Hypothalamus (tissue), 51 donors: ENCODE data around the gene CTBP1.

Experiments used
- DNase-seq, 51 donors: peaks; one replicate each; lab custom pipeline; 2025; lab: John Stamatoyannopoulos, UW

Gene CTBP1

DNA sequence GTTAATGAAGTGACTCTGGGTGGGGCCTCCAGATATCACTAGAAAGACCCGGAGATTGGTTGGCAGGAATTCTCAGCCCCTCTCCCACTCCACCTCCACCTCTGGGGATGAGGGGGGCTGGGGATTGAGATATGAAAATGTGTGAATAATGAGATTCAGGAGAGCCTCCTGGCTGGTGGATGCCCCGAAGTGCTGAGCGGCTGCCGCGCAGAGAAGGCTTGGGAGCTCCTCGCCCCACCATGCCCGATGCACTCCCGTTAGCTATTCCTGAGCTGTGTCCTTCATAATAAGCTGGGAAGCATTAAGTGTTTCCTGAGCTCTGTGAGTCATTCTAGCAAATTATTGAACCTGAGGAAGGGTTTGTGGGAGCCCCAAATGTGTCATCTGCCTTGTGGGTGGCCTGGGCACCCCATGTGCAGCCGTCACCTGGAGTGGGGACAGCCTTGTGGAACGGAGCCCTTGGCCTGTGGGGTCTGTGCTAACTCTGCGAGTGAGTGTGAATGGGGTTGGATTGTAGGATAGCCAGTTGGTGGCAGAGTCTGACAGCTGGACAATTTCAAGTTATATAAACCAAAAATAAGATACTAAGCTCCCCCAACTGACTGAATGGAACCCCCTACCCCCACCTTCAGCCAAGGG lies 36.3 kb upstream of the CTBP1 start:
- no peak for DNase-seq

- DNase-seq = no peak
Observed at GRCh38 chr4:1283711-1284110, 34.8 kb upstream of the CTBP1 start.

DNA sequence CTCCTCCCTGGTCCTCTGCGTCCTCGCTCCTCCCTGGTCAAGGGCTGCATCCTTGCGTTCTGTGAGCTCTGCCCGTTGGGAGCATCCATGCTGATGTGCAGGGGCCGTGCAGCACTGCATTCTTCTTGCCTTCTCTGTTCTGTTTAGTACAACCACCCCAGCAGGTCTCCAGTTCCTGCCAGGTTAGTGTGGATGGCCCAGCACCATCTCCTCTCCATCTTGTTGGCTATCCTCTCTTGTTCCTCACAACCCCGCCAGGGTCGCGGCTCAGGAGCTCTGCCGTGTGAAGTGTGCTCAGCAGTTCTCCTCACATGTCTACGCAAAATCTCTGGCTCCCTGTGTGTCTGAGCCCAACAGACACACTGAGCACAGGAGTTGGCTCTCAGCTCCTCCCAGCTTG lies 30.3 kb upstream of the CTBP1 start:
- no peak for DNase-seq

DNA sequence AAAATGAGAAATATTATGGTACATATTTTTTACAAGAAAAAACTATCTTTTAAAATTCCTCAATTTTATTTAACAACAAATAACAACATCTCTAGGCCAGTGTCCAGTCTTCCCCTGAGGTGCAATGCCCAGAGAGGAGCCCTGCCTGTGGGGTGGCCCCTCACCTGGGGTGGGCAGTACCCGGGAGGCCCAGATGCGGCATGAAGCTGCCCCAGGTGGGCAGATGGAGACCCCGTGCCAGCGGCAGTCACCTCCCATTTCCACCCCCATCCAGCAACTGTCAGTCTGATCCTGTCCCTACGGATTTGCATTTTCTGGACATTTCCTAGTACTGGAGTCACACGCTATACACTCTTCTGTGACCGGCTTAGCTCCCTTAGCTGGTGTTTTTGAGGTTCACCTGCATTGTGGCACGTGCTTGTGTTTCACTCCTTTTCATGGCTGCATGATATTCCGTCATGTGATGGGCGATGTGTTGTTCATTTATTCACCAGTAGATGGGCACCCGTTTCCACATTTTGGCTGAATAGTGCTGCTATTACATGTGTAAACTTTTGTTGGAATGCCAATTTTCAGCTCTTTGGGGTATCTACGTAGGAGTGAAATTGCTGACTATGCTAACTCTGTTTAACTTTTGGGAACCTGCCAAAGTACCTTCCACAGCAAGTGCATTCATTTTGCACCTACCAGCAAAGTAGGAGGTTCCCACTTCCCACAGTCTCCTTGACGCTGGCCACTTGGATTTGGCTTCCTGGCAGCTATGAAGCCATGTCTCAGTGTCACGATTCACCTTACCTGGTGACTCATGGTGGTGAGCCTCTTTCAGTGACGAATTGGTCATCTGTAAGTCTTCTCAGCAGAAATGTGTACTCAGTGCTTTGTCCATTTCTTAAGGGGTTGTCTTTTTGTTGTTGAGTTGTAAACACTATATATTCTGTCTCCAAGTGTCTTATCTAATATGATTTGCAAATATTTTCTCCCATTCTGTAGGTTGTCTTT lies 29.0 kb upstream of the CTBP1 start:
- no peak for DNase-seq

GRCh38 chr4:1276984-1277383 lies 28.1 kb upstream of the CTBP1 start:
- DNase-seq = no peak

DNA sequence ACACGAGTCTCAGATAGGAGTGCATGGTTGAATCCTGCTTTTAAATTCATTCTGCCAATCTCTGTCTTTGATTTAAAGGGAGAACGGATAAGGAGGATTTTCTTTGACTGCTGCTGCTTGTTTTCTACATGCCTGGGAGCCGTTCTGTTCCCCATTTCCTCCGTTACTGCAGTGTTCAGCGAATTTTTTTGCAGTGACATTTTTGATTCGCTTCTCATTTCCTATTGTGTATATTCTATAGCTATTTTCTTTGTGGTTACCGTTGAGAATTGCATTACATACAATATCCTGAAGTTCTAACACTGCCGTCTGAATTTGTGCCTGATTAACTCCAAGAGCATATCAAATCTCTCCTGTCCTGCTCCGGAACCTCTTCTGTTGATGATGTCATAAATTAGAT lies 25.9 kb upstream of the CTBP1 start:
- no peak for DNase-seq

- no peak for DNase-seq
Observed at GRCh38 chr4:1271686-1272085, 22.8 kb upstream of the CTBP1 start.

- no peak for DNase-seq
Observed at GRCh38 chr4:1269209-1269608, 20.3 kb upstream of the CTBP1 start.

DNA sequence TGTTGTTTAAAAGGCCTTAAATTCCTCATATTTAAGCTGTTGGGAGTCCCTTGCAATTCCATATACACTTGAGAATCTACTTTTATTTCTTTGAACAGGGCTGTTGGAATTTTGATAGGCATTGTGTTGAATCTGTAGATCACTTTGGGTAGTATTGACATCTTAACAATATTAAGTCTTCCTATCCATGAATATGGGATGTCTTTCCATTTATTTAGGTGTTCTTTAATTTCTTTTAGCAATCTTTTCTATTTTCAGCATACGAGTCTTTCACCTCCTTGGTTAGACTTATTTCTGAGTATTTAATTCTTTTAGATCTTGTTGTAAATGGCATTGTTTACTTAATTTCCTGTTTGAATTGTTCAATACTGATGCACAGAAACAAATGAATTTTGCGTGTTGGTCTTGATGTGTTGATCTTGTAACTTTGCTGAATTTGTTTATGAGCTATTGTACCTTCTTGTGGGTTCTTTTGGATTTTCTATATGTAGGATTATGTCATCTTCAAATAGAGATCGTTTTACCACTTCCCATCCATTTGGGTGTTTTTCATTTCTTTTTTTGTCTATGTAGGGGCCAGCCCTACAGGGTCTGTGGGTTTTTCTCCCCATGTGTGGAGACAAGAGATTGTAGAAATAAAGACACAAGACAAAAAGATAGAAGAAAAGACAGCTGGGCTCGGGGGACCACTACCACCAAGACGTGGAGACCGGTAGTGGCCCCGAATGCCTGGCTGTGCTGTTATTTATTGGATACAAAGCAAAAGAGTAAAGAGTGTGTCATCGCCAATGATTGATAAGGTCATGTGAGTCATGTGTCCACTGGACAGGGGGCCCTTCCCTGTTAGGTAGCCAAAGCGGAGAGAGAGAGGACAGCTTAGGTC lies 18.2 kb upstream of the CTBP1 start:
- no peak for DNase-seq

DNA sequence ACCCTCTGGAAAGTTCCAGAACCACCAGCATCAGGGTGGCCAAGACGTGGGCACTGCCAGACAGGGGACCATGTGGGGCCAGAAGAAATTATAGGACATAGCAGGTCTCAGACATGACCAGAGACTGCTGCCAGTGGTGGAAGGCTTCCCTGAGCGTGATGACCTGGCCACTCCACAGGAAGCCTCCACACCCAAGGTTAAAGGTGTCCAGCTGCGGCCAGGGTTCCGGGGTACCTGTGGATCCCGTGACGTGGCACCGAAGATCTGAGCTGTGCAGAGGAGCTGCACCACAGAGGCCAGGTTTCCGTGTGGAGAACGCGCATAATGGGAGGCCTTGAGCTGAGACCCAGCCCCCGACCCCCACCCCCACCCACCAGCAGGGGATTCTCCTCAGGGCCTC lies 16.4 kb upstream of the CTBP1 start:
- DNase-seq = no peak

DNA sequence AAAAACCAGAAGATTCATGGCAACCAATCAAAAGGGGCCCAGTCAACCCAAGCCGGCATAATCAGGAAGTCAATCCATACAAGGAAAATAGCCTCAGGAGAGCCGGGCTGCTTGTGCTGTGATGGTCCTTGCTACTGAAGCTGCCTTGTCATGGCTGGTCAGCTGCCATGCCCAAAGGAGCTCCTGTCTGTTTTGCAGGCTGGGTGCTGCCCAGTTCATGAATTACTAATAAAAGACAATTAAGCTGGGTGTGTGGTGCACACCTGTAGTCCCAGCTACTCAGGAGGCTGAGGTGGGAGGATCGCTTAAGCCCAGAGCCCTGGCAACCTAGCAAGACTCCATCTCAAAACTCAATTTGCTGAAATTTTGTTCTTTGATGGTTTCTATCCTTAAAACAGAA lies 16.0 kb upstream of the CTBP1 start:
- DNase-seq = no peak

- no peak for DNase-seq
Observed at GRCh38 chr4:1261107-1261928, 12.4 kb upstream of the CTBP1 start.

DNA sequence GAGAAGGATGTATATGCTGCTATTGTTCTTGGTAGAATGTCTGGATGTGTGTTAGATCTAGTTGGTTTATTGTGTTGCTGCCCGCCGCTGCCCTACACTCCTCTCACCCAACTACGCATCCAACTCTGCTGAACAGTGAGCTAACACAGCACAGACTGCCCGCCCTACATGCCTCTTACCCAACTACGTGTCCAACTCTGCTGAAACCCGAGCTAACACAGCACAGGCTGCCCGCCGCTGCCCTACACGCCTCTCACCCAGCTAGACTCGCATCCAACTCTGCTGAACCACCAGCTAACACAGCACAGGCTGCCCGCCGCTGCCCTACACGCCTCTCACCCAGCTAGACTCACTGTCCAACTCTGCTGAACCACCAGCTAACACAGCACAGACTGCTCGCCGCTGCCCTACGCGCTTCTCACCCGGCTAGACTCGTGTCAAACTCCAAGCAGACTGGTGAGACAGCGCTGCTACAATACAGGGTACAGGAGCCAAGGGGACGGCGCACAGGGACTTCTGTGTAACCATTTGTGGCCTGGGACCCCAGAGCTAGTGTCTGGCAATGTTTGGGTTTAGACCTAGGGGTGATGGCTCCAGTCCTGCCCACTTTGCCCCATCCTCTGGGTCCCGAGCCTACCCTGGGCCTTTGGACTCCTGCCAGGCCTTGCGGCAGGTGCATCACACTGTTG lies 11.6 kb upstream of the CTBP1 start:
- no peak for DNase-seq

DNA sequence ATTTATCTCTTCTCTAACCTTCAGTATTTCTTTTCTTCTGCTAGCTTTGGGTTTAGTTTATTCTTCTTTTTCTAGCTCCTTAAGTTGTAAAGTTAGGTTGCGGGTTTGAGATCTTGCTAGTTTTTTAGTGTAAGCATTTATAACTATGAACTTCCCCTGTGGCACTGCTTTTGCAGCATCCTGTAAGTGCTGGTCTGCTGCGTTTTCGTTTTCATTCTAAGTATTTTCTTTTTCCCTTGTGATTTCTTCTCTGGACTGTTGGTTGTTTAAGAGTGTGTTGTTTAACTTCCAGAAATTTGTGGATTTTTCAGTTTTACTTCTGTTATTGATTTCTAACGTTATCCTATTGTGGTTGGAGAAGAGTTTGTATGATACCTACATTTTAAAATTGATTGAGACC lies 11.0 kb upstream of the CTBP1 start:
- no peak for DNase-seq

DNA sequence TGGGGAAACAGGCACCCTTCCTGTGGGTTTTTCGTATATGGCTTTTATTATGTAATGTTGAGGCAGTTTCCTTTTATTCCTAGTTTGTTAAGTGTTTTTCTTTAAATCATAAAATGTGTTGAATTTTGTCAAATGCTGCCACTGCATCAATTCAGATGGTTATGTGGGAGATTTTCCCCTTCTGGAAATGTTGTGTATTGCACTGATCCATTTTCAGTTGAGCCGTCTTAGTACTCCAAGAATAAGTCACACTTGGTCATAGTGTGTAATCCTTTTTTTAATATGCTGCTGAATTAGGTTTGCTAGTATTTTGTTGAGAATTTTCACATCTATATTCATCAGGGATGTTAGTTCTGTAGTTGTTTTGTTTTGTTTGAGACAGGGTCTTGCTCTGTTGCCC lies 9.5 kb upstream of the CTBP1 start:
- no peak for DNase-seq

- DNase-seq = no peak
Observed at GRCh38 chr4:1255699-1256098, 6.8 kb upstream of the CTBP1 start.

GRCh38 chr4:1255151-1255550 lies 6.2 kb upstream of the CTBP1 start:
- DNase-seq = no peak

- no peak for DNase-seq
Observed at GRCh38 chr4:1253831-1254230, 4.9 kb upstream of the CTBP1 start.

GRCh38 chr4:1252928-1253492 lies 4.1 kb upstream of the CTBP1 start:
- no peak for DNase-seq

DNA sequence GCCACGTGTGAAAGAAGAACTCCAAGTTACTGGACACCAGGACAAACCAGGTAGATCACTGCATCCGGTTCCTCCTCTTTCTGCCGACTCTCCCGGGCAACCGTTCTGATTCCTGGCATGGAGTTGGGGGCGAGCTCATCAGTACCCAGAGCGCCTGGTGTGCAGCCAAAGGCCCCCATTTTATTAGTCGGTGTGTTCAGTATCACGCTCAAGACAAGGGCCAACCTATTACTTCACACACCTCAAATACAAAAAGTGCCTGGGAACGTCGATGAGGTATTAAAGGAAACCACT lies 2.8 kb upstream of the CTBP1 start:
- no peak for DNase-seq
